Measurements from ENCODE around the gene MC4R. TPM values are rescaled to one million over a fixed set of nuclear protein-coding genes. Genes with fewer than 3 reads are reported as not detected.
"Not testable (repeated sequence)": the region's sequence is repeated elsewhere in the genome, so short reads cannot be mapped to it uniquely, and the experiment has no call there.

Gene MC4R
- total RNA-seq, result under 1 TPM in 1 of 4 donors, not detected in 3; 0.41 TPM

DNA sequence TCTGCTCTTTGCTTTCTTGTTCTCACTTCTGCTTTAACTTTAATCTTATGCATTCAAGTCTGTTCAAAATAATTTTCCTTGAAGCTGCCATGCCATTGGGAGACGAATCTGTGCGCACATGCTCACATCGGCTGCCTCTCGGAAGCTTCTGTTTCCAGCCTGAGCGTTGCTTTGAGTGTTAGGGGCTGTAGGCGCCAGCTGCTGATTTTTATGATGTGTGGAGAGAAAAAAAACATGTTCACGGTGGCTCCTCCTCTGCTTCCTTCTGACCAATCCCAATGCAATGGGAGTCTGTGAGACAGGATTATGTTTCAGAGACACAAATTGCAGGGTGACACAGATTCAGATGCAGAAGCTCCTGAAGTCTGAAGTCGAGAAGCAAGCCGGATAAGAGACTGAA, at the start of gene MC4R:
Gene MC4R (minus strand): TSS at position 180 of the 400 bp plus-strand sequence. CDS start 426 bp downstream, outside the sequence.
- H3K9me3 ChIP-seq, result no peaks in the 10 kb centered on the region
- H3K4me1 ChIP-seq, result no peaks in the 10 kb centered on the region
- no peak within 1 kb of the TSS for H3K4me3 ChIP-seq
- no peaks in the 10 kb centered on the region for H3K36me3 ChIP-seq
- intact Hi-C loops (cut with DNase I; ENCODE audit: low total_unique reads), result no loop called here
- DNase-seq, result no peak
- no peak for TF ChIP-seq POLR2A (IDR thresholded peaks at IDR 0.05)
- TF ChIP-seq, protein P1, sequence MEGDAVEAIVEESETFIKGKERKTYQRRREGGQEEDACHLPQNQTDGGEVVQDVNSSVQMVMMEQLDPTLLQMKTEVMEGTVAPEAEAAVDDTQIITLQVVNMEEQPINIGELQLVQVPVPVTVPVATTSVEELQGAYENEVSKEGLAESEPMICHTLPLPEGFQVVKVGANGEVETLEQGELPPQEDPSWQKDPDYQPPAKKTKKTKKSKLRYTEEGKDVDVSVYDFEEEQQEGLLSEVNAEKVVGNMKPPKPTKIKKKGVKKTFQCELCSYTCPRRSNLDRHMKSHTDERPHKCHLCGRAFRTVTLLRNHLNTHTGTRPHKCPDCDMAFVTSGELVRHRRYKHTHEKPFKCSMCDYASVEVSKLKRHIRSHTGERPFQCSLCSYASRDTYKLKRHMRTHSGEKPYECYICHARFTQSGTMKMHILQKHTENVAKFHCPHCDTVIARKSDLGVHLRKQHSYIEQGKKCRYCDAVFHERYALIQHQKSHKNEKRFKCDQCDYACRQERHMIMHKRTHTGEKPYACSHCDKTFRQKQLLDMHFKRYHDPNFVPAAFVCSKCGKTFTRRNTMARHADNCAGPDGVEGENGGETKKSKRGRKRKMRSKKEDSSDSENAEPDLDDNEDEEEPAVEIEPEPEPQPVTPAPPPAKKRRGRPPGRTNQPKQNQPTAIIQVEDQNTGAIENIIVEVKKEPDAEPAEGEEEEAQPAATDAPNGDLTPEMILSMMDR (IDR thresholded peaks at IDR 0.05), result no peak
- no peaks in the 10 kb centered on the region for H3K27me3 ChIP-seq
- H3K27ac ChIP-seq, result no peak within 1 kb of the TSS

DNA sequence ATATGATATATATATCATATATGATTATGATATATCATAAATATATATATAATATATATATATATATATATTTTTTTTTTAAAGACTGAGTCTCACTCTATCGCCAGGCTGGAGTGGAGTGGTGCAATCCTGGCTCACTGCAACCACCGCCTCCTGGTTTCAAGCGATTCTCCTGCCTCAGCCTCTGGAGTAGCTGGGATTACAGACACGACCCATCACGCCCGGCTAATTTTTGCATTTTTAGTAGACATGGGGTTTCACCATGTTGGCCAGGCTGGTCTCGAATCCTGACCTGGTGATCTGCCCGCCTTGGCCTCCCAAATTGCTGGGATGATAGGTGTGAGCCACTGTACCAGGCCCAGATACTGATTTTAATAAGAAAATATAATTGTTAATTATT, 49.7 kb upstream of the MC4R start:
- H3K4me1 ChIP-seq; intact Hi-C loops (cut with DNase I; ENCODE audit: low total_unique reads); H3K27me3 ChIP-seq; H3K36me3 ChIP-seq; H3K9me3 ChIP-seq; H3K4me3 ChIP-seq; DNase-seq; H3K27ac ChIP-seq: not testable (repeated sequence)

DNA sequence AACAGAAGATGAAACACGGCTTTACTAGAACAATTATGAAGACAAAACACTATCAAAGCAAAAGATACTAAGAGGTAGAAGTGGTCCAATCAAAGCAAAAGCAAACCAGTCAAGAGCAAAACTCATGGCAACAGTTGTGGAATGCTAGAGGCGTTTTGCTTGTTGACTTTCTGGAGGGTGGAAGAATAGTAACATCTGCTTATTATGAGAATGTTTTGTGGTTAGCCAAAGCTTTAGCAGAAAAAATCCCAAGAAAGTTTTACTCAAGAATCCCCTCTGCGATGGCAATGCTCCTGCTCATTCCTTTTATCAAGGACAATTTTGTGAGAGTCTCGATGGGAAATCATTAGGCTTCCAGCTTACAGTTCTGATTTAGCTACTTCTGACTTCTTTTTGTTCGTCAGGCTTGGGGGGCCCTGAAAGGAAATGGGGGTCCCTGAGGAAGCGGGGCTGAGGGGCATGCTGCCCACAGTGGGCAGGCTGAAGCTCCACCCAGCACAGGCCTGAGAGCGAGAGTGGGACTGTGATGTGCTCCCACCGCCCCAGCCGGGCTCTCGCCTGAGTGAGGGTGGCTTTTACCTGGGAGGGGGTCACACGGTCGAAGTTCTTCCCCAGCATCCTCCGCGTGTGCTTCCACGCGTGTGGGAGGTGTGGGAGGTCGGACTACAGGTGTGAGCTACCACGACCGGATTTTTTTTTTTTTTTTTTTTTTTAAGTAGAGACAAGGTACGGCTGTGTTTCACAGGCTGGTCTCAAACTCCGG, 49.0 kb upstream of the MC4R start:
- Histone ChIP-seq H3K4me3 (no peak overlapping the region), H3K4me1 (no peaks in the 10 kb centered on the region), H3K27ac (no peak overlapping the region), H3K9me3 (no peaks in the 10 kb centered on the region), H3K27me3 (no peaks in the 10 kb centered on the region), H3K36me3 (no peaks in the 10 kb centered on the region)
- TF ChIP-seq, protein P1 (IDR thresholded peaks at IDR 0.05), result no peak
- no peak for TF ChIP-seq POLR2A (IDR thresholded peaks at IDR 0.05)
- intact Hi-C loops (cut with DNase I; ENCODE audit: low total_unique reads), result no loop called here
- DNase-seq, result no peak

DNA sequence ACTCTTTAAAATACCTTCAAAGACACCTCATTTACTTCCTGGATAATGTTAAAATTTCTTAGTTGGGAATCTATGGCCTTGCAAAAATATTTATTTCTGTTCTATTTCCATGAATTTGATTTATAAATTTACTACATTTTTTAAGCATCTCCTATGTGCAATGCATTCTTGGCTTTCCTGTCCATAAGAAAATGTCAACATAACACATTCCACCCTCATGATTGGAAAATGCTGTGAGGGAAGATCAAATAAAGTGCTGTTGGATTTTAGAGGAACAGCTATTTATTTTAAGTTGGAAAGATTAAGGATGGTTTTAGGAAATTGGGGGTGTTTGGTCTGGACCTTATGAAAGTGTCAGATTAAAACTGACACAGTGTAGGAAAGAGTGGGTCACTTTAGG, 45.4 kb upstream of the MC4R start:
- TF ChIP-seq POLR2A (IDR thresholded peaks at IDR 0.05), result no peak
- TF ChIP-seq, protein P1 (IDR thresholded peaks at IDR 0.05), result no peak
- intact Hi-C loops (cut with DNase I; ENCODE audit: low total_unique reads), result no loop called here
- H3K4me3 ChIP-seq, result no peak overlapping the region
- no peaks in the 10 kb centered on the region for H3K27me3 ChIP-seq
- H3K9me3 ChIP-seq, result no peaks in the 10 kb centered on the region
- no peak overlapping the region for H3K27ac ChIP-seq
- H3K4me1 ChIP-seq, result no peaks in the 10 kb centered on the region
- DNase-seq, result no peak
- H3K36me3 ChIP-seq, result no peaks in the 10 kb centered on the region

DNA sequence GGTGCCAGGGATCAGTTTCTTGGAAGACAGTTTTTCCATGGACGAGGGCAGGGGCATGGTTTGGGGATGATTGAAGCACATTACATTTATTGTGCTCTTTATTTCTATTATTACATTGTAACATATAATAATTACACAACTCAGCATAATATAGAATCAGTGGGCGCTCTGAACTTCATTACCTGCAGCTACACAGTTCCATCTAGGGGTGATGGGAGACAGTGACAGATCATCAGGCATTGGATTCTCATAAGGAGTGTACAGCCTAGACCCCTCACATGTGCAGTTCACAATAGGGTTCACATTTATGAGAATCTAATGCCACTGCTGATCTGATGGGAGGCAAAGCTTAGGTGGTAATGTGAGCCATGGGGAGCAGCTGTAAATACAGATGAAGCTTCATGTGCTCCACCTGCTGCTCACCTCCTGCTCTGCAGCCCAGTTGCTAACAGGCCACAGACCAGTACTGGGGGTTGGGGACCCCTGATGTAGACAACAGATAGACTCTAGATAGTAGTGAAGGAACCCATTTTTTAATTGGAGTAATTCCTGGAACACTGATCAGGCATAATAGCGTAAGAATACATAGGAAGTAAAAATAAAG, 41.5 kb upstream of the MC4R start:
- TF ChIP-seq, protein P1 (IDR thresholded peaks at IDR 0.05), result no peak
- no peak for TF ChIP-seq POLR2A (IDR thresholded peaks at IDR 0.05)
- Histone ChIP-seq H3K36me3 (no peaks in the 10 kb centered on the region), H3K9me3 (no peaks in the 10 kb centered on the region), H3K4me1 (no peaks in the 10 kb centered on the region), H3K27me3 (no peaks in the 10 kb centered on the region), H3K27ac (no peak overlapping the region), H3K4me3 (no peak overlapping the region)
- no peak for DNase-seq
- intact Hi-C loops (cut with DNase I; ENCODE audit: low total_unique reads), result no loop called here
